Measurements from ENCODE around the gene APPBP2.

APPBP2 gene

DNA sequence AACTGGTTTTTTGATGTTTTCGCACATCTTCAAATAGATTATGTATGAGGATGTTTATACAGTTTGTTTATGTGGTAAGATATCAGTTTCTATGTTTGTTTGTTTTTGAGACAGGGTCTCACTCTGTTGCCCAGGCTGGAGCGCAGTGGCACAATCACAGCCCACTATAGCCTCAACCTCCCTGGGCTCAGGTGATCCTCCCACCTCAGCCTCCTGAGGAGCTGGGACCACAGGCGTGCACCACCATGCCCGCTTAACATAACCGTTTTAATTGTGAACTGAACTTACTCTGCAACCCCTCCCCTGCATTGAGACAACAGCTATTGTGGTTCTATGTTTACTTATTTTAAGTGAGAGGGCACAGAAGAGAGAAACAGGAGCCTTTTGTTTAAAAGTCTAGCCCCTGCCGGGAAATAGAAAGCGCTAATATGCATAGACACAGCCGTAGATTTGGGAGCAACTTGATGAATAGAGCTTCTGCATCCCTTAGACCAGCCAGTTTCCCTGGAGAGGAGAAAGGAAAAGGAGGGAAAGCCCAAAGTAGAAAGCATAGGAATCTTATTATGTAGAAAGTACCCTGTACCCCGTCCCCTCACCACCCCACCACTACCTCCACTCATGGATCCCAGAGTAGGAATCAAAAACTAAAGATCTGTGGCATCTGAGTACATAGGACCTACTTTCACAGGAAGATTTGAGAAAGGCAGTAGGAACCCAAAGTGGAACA is 19.6 kb upstream of the APPBP2 start:
- Histone ChIP-seq H3K27me3 (ENCODE audit: insufficient read depth, insufficient read length) (no peaks in the 10 kb centered on the region), H3K36me3 (ENCODE audit: insufficient read depth, insufficient read length, low read length) (no peaks in the 10 kb centered on the region), H3K4me3 (ENCODE audit: insufficient read length, low read depth) (no peak overlapping the region), H3K4me1 (ENCODE audit: insufficient read depth, insufficient read length) (no peaks in the 10 kb centered on the region), H3K9me3 (ENCODE audit: insufficient read depth, low read length) (peaks cover 4% of the 10 kb centered on the region; the same call in 1 of the 2 replicates), H3K9ac (ENCODE audit: insufficient read length, low read depth) (no peak overlapping the region)
- no peak for DNase-seq (ENCODE audit: low read depth, low spot score)
- TF ChIP-seq YY1 (IDR thresholded peaks at IDR 0.05; ENCODE audit: insufficient read depth, insufficient read length), result no peak

DNA sequence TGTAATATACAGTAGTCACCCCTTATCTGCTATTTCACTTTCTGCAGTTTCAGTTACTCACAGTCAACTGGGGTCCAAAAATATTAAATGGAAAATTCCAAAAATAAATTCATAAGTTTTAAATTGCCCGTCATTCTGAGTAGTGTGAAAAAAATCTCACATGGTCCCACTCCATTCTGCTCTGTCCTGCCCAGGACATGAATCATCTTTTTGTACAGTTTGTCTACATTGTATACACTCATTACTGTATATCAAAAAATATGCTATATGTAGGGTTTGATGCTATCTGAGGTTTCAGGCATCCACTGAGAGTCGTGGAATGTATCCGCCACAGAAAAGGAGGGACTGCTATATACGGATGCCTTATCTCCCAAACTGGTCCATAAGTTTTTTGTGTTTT is 16.0 kb upstream of the APPBP2 start:
- H3K9me3 ChIP-seq (ENCODE audit: insufficient read depth, low read length), result no peaks in the 10 kb centered on the region
- TF ChIP-seq ZNF274 (IDR thresholded peaks at IDR 0.05; ENCODE audit: low read depth, low read length) (no peak), SUZ12 (IDR thresholded peaks at IDR 0.05; ENCODE audit: extremely low read depth, insufficient read depth, insufficient read length) (no peak), YY1 (IDR thresholded peaks at IDR 0.05; ENCODE audit: insufficient read depth, insufficient read length) (no peak)
- H3K36me3 ChIP-seq (ENCODE audit: insufficient read depth, insufficient read length, low read length), result no peaks in the 10 kb centered on the region
- DNase-seq (ENCODE audit: low read depth, low spot score), result no peak
- no peaks in the 10 kb centered on the region for H3K4me1 ChIP-seq (ENCODE audit: insufficient read depth, insufficient read length)
- no peak overlapping the region for H3K9ac ChIP-seq (ENCODE audit: insufficient read length, low read depth)
- no peak overlapping the region for H3K4me3 ChIP-seq (ENCODE audit: insufficient read length, low read depth)
- no peaks in the 10 kb centered on the region for H3K27me3 ChIP-seq (ENCODE audit: insufficient read depth, insufficient read length)

DNA sequence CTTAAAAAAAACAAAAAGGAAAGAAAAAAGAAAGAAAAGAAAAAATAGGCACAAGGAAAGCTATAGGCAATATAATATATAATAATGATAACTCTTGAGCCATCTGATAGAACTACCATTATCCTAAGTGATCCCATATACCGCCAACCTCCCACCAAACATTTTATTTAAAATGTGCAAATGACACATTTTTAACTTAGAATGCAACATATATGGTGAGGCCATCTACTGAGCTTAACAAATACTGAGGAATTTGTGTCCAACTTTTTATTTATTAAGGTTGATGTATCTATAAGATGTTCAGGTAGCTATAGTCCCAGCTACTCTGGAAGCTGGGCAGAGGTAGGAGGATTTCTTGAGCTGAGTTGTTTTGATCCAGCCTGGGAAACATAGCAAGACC is 14.4 kb upstream of the APPBP2 start:
- H3K27me3 ChIP-seq (ENCODE audit: insufficient read depth, insufficient read length), result no peaks in the 10 kb centered on the region
- H3K4me1 ChIP-seq (ENCODE audit: insufficient read depth, insufficient read length), result no peaks in the 10 kb centered on the region
- H3K9me3 ChIP-seq (ENCODE audit: insufficient read depth, low read length), result no peaks in the 10 kb centered on the region
- no peak for DNase-seq (ENCODE audit: low read depth, low spot score)
- TF ChIP-seq ZNF274 (IDR thresholded peaks at IDR 0.05; ENCODE audit: low read depth, low read length) (no peak), YY1 (IDR thresholded peaks at IDR 0.05; ENCODE audit: insufficient read depth, insufficient read length) (no peak), SUZ12 (IDR thresholded peaks at IDR 0.05; ENCODE audit: extremely low read depth, insufficient read depth, insufficient read length) (no peak)
- H3K9ac ChIP-seq (ENCODE audit: insufficient read length, low read depth), result no peak overlapping the region
- H3K4me3 ChIP-seq (ENCODE audit: insufficient read length, low read depth), result no peak overlapping the region
- H3K36me3 ChIP-seq (ENCODE audit: insufficient read depth, insufficient read length, low read length), result no peaks in the 10 kb centered on the region

DNA sequence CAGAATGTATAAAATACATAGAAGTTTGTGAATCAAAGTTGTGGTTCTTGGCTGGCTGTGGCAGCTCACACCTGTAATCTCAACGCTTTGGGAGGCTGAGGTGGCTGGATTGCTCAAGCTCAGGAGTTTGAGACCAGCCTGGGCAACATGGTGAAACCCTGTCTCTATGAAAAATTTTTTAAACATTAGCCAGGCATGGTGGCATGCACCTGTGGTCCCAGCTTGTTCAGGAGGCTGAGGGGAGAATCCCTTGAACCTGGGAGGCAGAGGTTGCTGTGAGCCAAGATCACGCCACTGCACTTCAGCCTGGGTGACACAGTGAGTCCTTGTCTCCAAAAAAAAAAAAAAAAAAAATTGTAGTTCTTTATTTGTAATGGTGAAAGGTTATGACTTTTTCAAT is 13.8 kb upstream of the APPBP2 start:
- no peak for DNase-seq (ENCODE audit: low read depth, low spot score)

DNA sequence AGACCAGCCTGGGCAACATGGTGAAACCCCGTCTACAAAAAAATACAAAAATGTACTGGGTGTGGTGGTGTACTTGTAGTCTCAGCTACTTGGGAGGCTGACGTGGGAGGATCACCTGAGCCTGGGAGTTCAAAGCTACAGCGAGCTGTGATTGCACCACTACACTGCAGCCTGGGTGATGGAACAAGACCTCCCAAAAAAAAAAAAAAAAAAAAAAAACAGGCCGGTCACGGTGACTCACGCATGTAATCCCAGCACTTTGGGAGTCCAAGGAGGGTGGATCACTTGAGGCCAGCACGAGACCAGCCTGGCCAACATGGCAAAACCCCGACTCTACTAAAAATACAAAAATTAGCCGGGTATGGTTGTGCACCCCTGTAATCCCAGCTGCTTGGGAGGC is 12.7 kb upstream of the APPBP2 start:
- H3K9me3 ChIP-seq (ENCODE audit: insufficient read depth, low read length), result no peaks in the 10 kb centered on the region
- H3K4me3 ChIP-seq (ENCODE audit: insufficient read length, low read depth), result no peak overlapping the region
- no peaks in the 10 kb centered on the region for H3K4me1 ChIP-seq (ENCODE audit: insufficient read depth, insufficient read length)
- H3K27me3 ChIP-seq (ENCODE audit: insufficient read depth, insufficient read length), result no peaks in the 10 kb centered on the region
- no peak for DNase-seq (ENCODE audit: low read depth, low spot score)
- no peaks in the 10 kb centered on the region for H3K36me3 ChIP-seq (ENCODE audit: insufficient read depth, insufficient read length, low read length)
- no peak for TF ChIP-seq YY1 (IDR thresholded peaks at IDR 0.05; ENCODE audit: insufficient read depth, insufficient read length)
- TF ChIP-seq SUZ12 (IDR thresholded peaks at IDR 0.05; ENCODE audit: extremely low read depth, insufficient read depth, insufficient read length), result no peak
- no peak for TF ChIP-seq ZNF274 (IDR thresholded peaks at IDR 0.05; ENCODE audit: low read depth, low read length)
- H3K9ac ChIP-seq (ENCODE audit: insufficient read length, low read depth), result no peak overlapping the region

More for the DNA sequence above, 13.8 kb upstream of the APPBP2 start:
- TF ChIP-seq ZNF274 (IDR thresholded peaks at IDR 0.05; ENCODE audit: low read depth, low read length) (no peak), YY1 (IDR thresholded peaks at IDR 0.05; ENCODE audit: insufficient read depth, insufficient read length) (no peak), SUZ12 (IDR thresholded peaks at IDR 0.05; ENCODE audit: extremely low read depth, insufficient read depth, insufficient read length) (no peak)
- Histone ChIP-seq H3K4me1 (ENCODE audit: insufficient read depth, insufficient read length) (no peaks in the 10 kb centered on the region), H3K27me3 (ENCODE audit: insufficient read depth, insufficient read length) (no peaks in the 10 kb centered on the region), H3K9ac (ENCODE audit: insufficient read length, low read depth) (no peak overlapping the region), H3K36me3 (ENCODE audit: insufficient read depth, insufficient read length, low read length) (no peaks in the 10 kb centered on the region), H3K4me3 (ENCODE audit: insufficient read length, low read depth) (no peak overlapping the region), H3K9me3 (ENCODE audit: insufficient read depth, low read length) (no peaks in the 10 kb centered on the region)

DNA sequence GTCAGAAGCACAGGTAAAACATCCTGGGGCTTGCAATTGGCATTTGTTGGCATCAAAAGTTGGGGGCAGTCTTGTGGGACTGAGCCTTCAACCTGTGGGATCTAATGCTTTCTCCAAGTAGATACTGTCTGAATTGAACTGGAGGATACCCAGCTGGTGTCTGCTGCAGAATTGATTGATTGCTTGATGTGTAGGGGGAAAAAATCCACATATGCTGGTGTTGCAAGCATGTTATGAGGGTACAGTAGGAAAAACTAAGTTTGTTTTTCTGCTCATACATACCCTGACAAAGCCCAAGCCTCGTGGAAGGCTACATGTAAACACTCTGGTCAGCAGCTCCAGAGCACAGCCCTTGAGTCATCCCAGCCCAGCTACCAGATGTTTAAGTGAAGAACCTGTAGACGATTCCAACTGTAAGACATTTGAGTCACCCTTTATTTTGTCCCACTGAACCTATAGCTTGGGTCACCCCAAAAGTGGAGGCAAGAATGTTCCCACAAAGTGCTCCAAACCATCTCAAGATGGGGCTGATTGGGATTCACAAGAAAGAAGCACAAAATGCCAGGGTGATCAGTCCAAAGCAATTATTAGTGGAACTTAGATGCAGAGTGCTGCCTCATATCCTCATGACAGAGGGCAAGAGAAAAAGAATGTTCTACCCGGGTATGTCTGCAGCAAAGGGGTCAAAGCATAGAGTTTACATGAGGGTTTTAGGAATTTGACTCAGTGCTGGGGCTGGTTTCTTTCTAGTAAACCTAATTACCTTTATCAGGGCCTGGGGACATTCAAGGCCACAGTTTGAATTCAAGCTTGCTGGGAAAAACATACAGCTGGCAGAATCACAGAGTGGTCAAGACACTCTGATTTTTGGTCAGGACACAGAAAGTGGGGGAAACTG is 9.6 kb upstream of the APPBP2 start:
- H3K36me3 ChIP-seq (ENCODE audit: insufficient read depth, insufficient read length, low read length), result peaks cover 2% of the 10 kb centered on the region

DNA sequence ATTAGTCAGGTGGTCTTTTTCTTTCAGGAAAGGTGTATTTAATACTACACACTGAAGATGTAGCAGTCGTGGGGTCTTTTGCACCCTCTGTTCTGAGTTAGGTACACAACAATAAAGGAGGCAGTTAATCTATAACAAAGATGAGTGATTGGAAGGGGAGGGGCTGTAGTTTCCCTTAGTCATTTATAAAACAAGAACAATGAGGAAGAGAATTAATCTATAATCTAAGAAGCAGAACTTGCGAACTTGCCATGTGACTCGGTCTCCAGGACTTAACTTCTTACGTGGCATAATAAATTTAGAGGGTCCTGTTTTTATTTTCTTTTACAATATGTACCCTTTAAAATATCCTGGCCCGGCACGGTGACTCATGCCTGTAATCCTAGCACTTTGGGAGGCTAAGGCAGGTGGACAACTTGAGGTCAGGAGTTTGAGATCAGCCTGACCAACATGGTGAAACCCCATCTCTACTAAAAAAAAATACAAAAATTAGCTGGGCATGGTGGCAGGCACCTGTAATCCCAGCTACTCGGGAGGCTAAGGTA is 8.6 kb upstream of the APPBP2 start:
- peaks cover 5% of the 10 kb centered on the region for H3K36me3 ChIP-seq (ENCODE audit: insufficient read depth, insufficient read length, low read length)
- no peak overlapping the region for H3K9ac ChIP-seq (ENCODE audit: insufficient read length, low read depth)
- no peaks in the 10 kb centered on the region for H3K4me1 ChIP-seq (ENCODE audit: insufficient read depth, insufficient read length)
- no peak for DNase-seq (ENCODE audit: low read depth, low spot score)
- H3K27me3 ChIP-seq (ENCODE audit: insufficient read depth, insufficient read length), result no peaks in the 10 kb centered on the region
- TF ChIP-seq YY1 (IDR thresholded peaks at IDR 0.05; ENCODE audit: insufficient read depth, insufficient read length) (no peak), SUZ12 (IDR thresholded peaks at IDR 0.05; ENCODE audit: extremely low read depth, insufficient read depth, insufficient read length) (no peak), ZNF274 (IDR thresholded peaks at IDR 0.05; ENCODE audit: low read depth, low read length) (no peak)
- no peak overlapping the region for H3K4me3 ChIP-seq (ENCODE audit: insufficient read length, low read depth)
- no peaks in the 10 kb centered on the region; the same call in 1 of the 2 replicates for H3K9me3 ChIP-seq (ENCODE audit: insufficient read depth, low read length)

More for the DNA sequence above, 9.6 kb upstream of the APPBP2 start:
- no peak for TF ChIP-seq ZNF274 (IDR thresholded peaks at IDR 0.05; ENCODE audit: low read depth, low read length)
- TF ChIP-seq SUZ12 (IDR thresholded peaks at IDR 0.05; ENCODE audit: extremely low read depth, insufficient read depth, insufficient read length), result no peak
- TF ChIP-seq YY1 (IDR thresholded peaks at IDR 0.05; ENCODE audit: insufficient read depth, insufficient read length), result no peak
- Histone ChIP-seq H3K4me3 (ENCODE audit: insufficient read length, low read depth) (no peak overlapping the region), H3K27me3 (ENCODE audit: insufficient read depth, insufficient read length) (no peaks in the 10 kb centered on the region), H3K9me3 (ENCODE audit: insufficient read depth, low read length) (no peaks in the 10 kb centered on the region), H3K9ac (ENCODE audit: insufficient read length, low read depth) (no peak overlapping the region), H3K4me1 (ENCODE audit: insufficient read depth, insufficient read length) (no peaks in the 10 kb centered on the region)
- DNase-seq (ENCODE audit: low read depth, low spot score), result no peak
